Pancreas (tissue), 10 donors: ENCODE measurements around the gene FLNC. TPM values are rescaled to one million over a fixed set of nuclear protein-coding genes. Genes with fewer than 3 reads are reported as not detected.
A peak's percentile ranks its signal among the peaks of the same experiment; 100 is the strongest.

ENCODE experiments used
- ATAC-seq, 4 donors: fragments of 200-7000 bp; cut with Tn5 transposase; one replicate each; pipeline versions ENCODE4 v1.8.0 to v1.9.1; 2020; ENCODE audit warnings: mild to moderate bottlenecking in 4 of 4, moderate library complexity in 4 of 4
- DNase-seq, 6 donors: peaks; one replicate each; pipeline ENCODE4 v3.0.0-alpha.2; 2020
- FAIRE-seq: peaks from 2 replicates; lab custom pipeline; 2012; peaks lifted over from hg19 to GRCh38; lab: Jason Lieb, UNC
- H3K27ac ChIP-seq, 4 donors: fragments of 200-600 bp; sonication (generic); 1 replicate in 3 of 4; 2 replicates in 1 of 4; pipeline versions ENCODE4 v1.5.0 to v1.8.0; 2020
- H3K27me3 ChIP-seq, 4 donors: fragments of 200-600 bp; one replicate each; pipeline ENCODE4 v1.8.0; 2021
- H3K36me3 ChIP-seq, 3 donors: fragments of 200-600 bp; sonication (generic) in 1 of 3; one replicate each; pipeline versions ENCODE4 v1.5.0 to v1.8.0; 2020 to 2021
- H3K4me1 ChIP-seq, 3 donors: fragments of 200-600 bp; one replicate each; pipeline ENCODE4 v1.8.0; 2021
- H3K4me3 ChIP-seq, 4 donors: fragments of 200-600 bp; sonication (generic) in 2 of 4; one replicate each; pipeline versions ENCODE4 v1.5.0 to v1.8.0; 2020 to 2021
- H3K9me3 ChIP-seq, 4 donors: fragments of 200-600 bp; one replicate each; pipeline ENCODE4 v1.8.0; 2021
- CTCF ChIP-seq, 4 donors: fragments of 200-600 bp; sonication (generic) in 3 of 4; IDR thresholded peaks; one replicate each; pipeline versions ENCODE4 v1.5.0 to v1.8.0; 2021; ENCODE audit warnings: antibody characterized with exemption in 4 of 4
- WGBS, 2 donors: extraction: QIAGEN DNeasy Blood & Tissue Kit; methylation state at CpG; one replicate each; pipeline ENCODE4 v1.1.7; 2013; 5-methylcytosine and 5-hydroxymethylcytosine counted together
- intact Hi-C, 3 donors: fragments of 100-400 bp; cut with DNase I; formaldehyde crosslinking; loops; one replicate each; pipeline versions ENCODE4 v1.11.1 to v1.14.2; 2022
- polyA plus RNA-seq, 2 donors: library from polyadenylated mRNA; stranded (reverse); fragments of 200-250 nt; gene quantifications; one replicate each; pipeline ENCODE4 v1.2.3, GENCODE V29; 2013
- total RNA-seq, 6 donors: library from RNA; stranded (reverse); fragmentation: NEBNext Ultra II Directional in 4 of 6; extraction: Animal tissue kit (Norgen Biotek cat#: 25700) in 4 of 6; gene quantifications; one replicate each; pipeline versions ENCODE4 v1.2.1 to v1.2.4, GENCODE V29; 2021 to 2023
- donor health status: healthy with polysubstance abuse.
- donor health status: DM: no; HTN: no; CAD: no; lungs with moderate emphysema.
- donor health status: DM: no; HTN: no; CAD: no.
- donor health status: control.
- donor health status: control.
- donor health status: Bipolar disorder and iron deficiency.
- donor health status: DM: yes; HTN: yes; CAD: no.
- donor health status: DM: no; HTN: no; CAD: no.
- donor health status: DM: no; HTN: no; CAD: no.
- donor health status: DM: yes; HTN: yes; CAD: no.

Gene FLNC
- total and polyA plus RNA-seq, 8 donors: 0.28 to 2.3 (median 1.0) TPM

- no peak for FAIRE-seq
- no peaks in the 10 kb centered on the region for H3K27me3 ChIP-seq
- no peak for ATAC-seq
- H3K4me1 ChIP-seq: no peaks in the 10 kb centered on the region
- no peak overlapping the region for H3K27ac ChIP-seq
- DNase-seq: no peak
- H3K4me3 ChIP-seq: no peak overlapping the region
- no peaks in the 10 kb centered on the region for H3K9me3 ChIP-seq
- TF ChIP-seq CTCF (IDR thresholded peaks at IDR 0.05): no peak
- H3K36me3 ChIP-seq: no peaks in the 10 kb centered on the region
- intact Hi-C loops: no loop called here
- 71 to 83% methylated on average over 3 of the region's 3 CpGs for WGBS, 2 donors
Observed at GRCh38 chr7:128855559-128855958, 25.4 kb downstream of the FLNC start.

GRCh38 chr7:128856001-128856718 lies 26.0 kb downstream of the FLNC start:
- DNase-seq (no peak), ATAC-seq (no peak), FAIRE-seq (no peak)
- no peaks in the 10 kb centered on the region for H3K9me3 ChIP-seq
- H3K4me1 ChIP-seq: no peaks in the 10 kb centered on the region
- intact Hi-C loops: no loop called here
- H3K36me3 ChIP-seq: no peaks in the 10 kb centered on the region
- no peak for TF ChIP-seq CTCF (IDR thresholded peaks at IDR 0.05)
- no peaks in the 10 kb centered on the region for H3K27me3 ChIP-seq
- WGBS, 2 donors: 69 to 71% methylated on average over 17 of the region's 17 CpGs
- no peak overlapping the region for H3K27ac ChIP-seq
- no peak overlapping the region for H3K4me3 ChIP-seq

GRCh38 chr7:128858380-128859231 lies 28.4 kb downstream of the FLNC start:
- DNase-seq (peak in 1 of 6 donors; percentile 44), FAIRE-seq (no peak), ATAC-seq (no peak)
- TF ChIP-seq CTCF (IDR thresholded peaks at IDR 0.05): no peak
- Histone ChIP-seq H3K9me3 (no peaks in the 10 kb centered on the region), H3K4me1 (peaks cover 0 to 4% (median 1%) of the 10 kb centered on the region in 3 donors), H3K27me3 (no peaks in the 10 kb centered on the region), H3K27ac (no peak overlapping the region), H3K36me3 (no peaks in the 10 kb centered on the region), H3K4me3 (no peak overlapping the region)
- 74 to 79% methylated on average over 17 to 18 of the region's 18 CpGs for WGBS, 2 donors
- intact Hi-C loops: no loop called here

GRCh38 chr7:128859232-128860157 lies 29.3 kb downstream of the FLNC start:
- FAIRE-seq (no peak), ATAC-seq (no peak), DNase-seq (no peak)
- intact Hi-C loops: no loop called here
- no peak overlapping the region for H3K27ac ChIP-seq
- 54 to 72% methylated on average over 12 of the region's 12 CpGs for WGBS, 2 donors
- H3K27me3 ChIP-seq: no peaks in the 10 kb centered on the region
- no peaks in the 10 kb centered on the region for H3K9me3 ChIP-seq
- no peak for TF ChIP-seq CTCF (IDR thresholded peaks at IDR 0.05)
- peaks cover 0 to 9% (median 7%) of the 10 kb centered on the region in 3 donors for H3K4me1 ChIP-seq
- no peaks in the 10 kb centered on the region for H3K36me3 ChIP-seq
- H3K4me3 ChIP-seq: no peak overlapping the region
